ENCODE measurements around the gene PATL1. TPM values are rescaled to one million over a fixed set of nuclear protein-coding genes. Genes with fewer than 3 reads are reported as not detected.

The PATL1 gene
- total and polyA plus RNA-seq, 2 of the 4 experiments (the other 2 are of a cell fraction) = 3.9 to 29.7 TPM

- in situ Hi-C loops (cut with MboI; ENCODE audit: low sequenced_read_pairs) (no loop called here), dilution Hi-C loops (cut with HindIII; ENCODE audit: low sequenced_read_pairs, unreplicated experiment) (no loop called here), intact Hi-C loops (cut with micrococcal nuclease) (loop anchor here (5.0 kb wide), 1 partner anchor 33 kb away; no protein-coding TSS in a partner anchor)
- no peaks in the 10 kb centered on the region for H3K27me3 ChIP-seq (ENCODE audit: control insufficient read depth, insufficient read depth, low read length)
- H3K4me2 ChIP-seq (ENCODE audit: low read depth, low read length) = no peak overlapping the region
- H3K14ac ChIP-seq (replicated peaks; ENCODE audit: low read depth, low read length) = no peak overlapping the region
- H3K9ac ChIP-seq (ENCODE audit: low read depth, low read length) = no peak overlapping the region
- ChIA-PET CTCF (no interaction called here), POLR2A (ENCODE audit: unreplicated experiment) (no interaction called here)
- H3K79me1 ChIP-seq (ENCODE audit: low read depth in 1 of 2, low read length in 2 of 2) = peaks cover 21 to 22% of the 10 kb centered on the region in 2 experiments
- no peak overlapping the region for H3K4me3 ChIP-seq (ENCODE audit: insufficient read depth, low read depth, low read length)
- no peak overlapping the region for H3K4ac ChIP-seq (ENCODE audit: low read depth, low read length)
- ATAC-seq (ENCODE audit: low read depth) = no peak
- H2BK5ac ChIP-seq (ENCODE audit: low read depth, low read length, poor library complexity, severe bottlenecking) = no peak overlapping the region
- BruUV-seq (replicated peaks) = no TSS peak
- peaks cover 8% of the 10 kb centered on the region; the same call in 1 of the 2 replicates for H4K20me1 ChIP-seq (ENCODE audit: insufficient read depth, low read length)
- H2AFZ ChIP-seq (replicated peaks; ENCODE audit: low read length, poor library complexity) = no peak overlapping the region
- no peak overlapping the region for H2BK15ac ChIP-seq (ENCODE audit: low read depth, low read length)
- no peak overlapping the region for H3K23ac ChIP-seq (ENCODE audit: low read depth, low read length)
- H3K9me3 ChIP-seq (ENCODE audit: control insufficient read depth, insufficient read depth, low read length) = no peaks in the 10 kb centered on the region
- no peak overlapping the region for H3K27ac ChIP-seq (ENCODE audit: insufficient read depth, low read length)
- H3K36me3 ChIP-seq (ENCODE audit: control insufficient read depth, insufficient read depth, low read length) = peaks cover 37% of the 10 kb centered on the region
- no peak overlapping the region for H4K5ac ChIP-seq (ENCODE audit: low read depth, low read length)
- no peaks in the 10 kb centered on the region for H3K4me1 ChIP-seq (ENCODE audit: control insufficient read depth, insufficient read depth, low read length)
- no peak overlapping the region for H3K56ac ChIP-seq (ENCODE audit: extremely low read depth, insufficient read depth, low read length)
- H4K8ac ChIP-seq (ENCODE audit: low read depth in 2 of 2, low read length in 2 of 2) = no peak overlapping the region
- H4K91ac ChIP-seq (ENCODE audit: insufficient read depth, low read depth, low read length) = no peak overlapping the region
- H3K18ac ChIP-seq (ENCODE audit: low read depth, low read length) = no peak overlapping the region
- H3K9me1 ChIP-seq (ENCODE audit: insufficient read depth, low read length) = no peaks in the 10 kb centered on the region
- no peak overlapping the region for H2AK5ac ChIP-seq (ENCODE audit: low read depth, low read length)
- no peak for TF ChIP-seq MAFK (IDR thresholded peaks at IDR 0.05; ENCODE audit: low read depth, low read length)
- no peak for TF ChIP-seq MXI1 (IDR thresholded peaks at IDR 0.05; ENCODE audit: borderline replicate concordance, low read depth, low read length)
- no peak for TF ChIP-seq CEBPB (IDR thresholded peaks at IDR 0.05; ENCODE audit: low read depth, low read length)
- no peak for DNase-seq
- no CpG with 5 or more reads among the region's 1 CpG for WGBS, 2 experiments (ENCODE audit: extremely low coverage in 2 of 2, insufficient read length in 1 of 2)
- no peak overlapping the region for H2BK120ac ChIP-seq (ENCODE audit: low read depth, low read length)
- H2AK9ac ChIP-seq (replicated peaks; ENCODE audit: low read depth, low read length, poor library complexity) = no peak overlapping the region
- H2BK20ac ChIP-seq (ENCODE audit: low read depth, low read length) = no peak overlapping the region
Measured at GRCh38 chr11:59660621-59661020, 8.2 kb downstream of the PATL1 start.
